BLaER1 treated with 17β-estradiol and CSF1 and Interleukin-3, amounts not matched to agents 10 nM and 100 nM (cell line): ENCODE data around the gene GOPC.

Experiments used
- H3K27ac ChIP-seq, 11 experiments: shearing (Covaris generic); formaldehyde crosslinking; 2 replicates each; pipeline ENCODE4 v1.8.1; 2022
- H3K27me3 ChIP-seq, 11 experiments: shearing (Covaris generic); formaldehyde crosslinking; 2 replicates each; pipeline ENCODE4 v1.8.1; 2022
- H3K36me3 ChIP-seq, 11 experiments: shearing (Covaris generic); formaldehyde crosslinking; 2 replicates each; pipeline ENCODE4 v1.8.1; 2022
- H3K4me1 ChIP-seq, 10 experiments: shearing (Covaris generic); formaldehyde crosslinking; 2 replicates each; pipeline ENCODE4 v1.8.1; 2022
- H3K4me2 ChIP-seq, 11 experiments: shearing (Covaris generic); formaldehyde crosslinking; 2 replicates each; pipeline ENCODE4 v1.8.1; 2022
- H3K4me3 ChIP-seq, 10 experiments: shearing (Covaris generic); formaldehyde crosslinking; 2 replicates each; pipeline ENCODE4 v1.8.1; 2022
- H3K9ac ChIP-seq, 11 experiments: shearing (Covaris generic); formaldehyde crosslinking; 2 replicates each; pipeline ENCODE4 v1.8.1; 2022
- H3K9me3 ChIP-seq, 11 experiments: shearing (Covaris generic); formaldehyde crosslinking; replicated peaks in 1 of 11; 2 replicates each; pipeline ENCODE4 v1.8.1; 2022
- H4K20me1 ChIP-seq, 11 experiments: shearing (Covaris generic); formaldehyde crosslinking; 2 replicates each; pipeline ENCODE4 v1.8.1; 2022
- Cebpa-rat ChIP-seq, 11 experiments: shearing (Covaris generic); IDR thresholded peaks; 2 replicates each; pipeline ENCODE4 v1.8.1; 2022

The GOPC gene

DNA sequence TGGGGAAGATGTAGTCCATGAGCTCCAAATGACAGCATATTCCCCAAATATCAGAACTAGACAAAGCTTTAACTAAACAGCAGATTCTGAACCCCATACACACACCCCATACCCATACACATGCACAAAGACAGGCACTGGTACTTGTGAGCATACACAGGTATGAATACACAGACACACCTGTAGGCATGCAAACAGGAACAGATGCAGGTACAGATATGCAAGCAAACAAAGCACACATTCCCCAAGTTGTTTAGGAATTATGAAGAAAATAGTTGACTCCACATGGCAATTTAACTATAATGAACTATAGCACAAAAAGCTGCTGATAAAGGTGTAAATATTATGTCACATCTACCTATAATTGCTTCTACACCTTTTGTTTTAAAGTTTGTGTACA, 16.7 kb downstream of the GOPC start:
- Histone ChIP-seq H3K36me3 (peaks cover 62 to 90% (median 78%) of the 10 kb centered on the region in 11 experiments), H3K27ac (no peak overlapping the region), H3K4me1 (peaks cover 0 to 4% (median 0%) of the 10 kb centered on the region in 10 experiments; a peak in 1 of 20 replicates), H3K27me3 (no peaks in the 10 kb centered on the region), H3K4me3 (no peak overlapping the region), H3K9ac (no peak overlapping the region), H4K20me1 (peaks cover 5 to 53% (median 22%) of the 10 kb centered on the region in 11 experiments; a peak in 17 of 22 replicates), H3K9me3 (peaks cover 0 to 54% (median 41%) of the 10 kb centered on the region in 11 experiments; a peak in 19 of 22 replicates), H3K4me2 (no peak overlapping the region)
- no peak for TF ChIP-seq Cebpa-rat (IDR thresholded peaks at IDR 0.05)

DNA sequence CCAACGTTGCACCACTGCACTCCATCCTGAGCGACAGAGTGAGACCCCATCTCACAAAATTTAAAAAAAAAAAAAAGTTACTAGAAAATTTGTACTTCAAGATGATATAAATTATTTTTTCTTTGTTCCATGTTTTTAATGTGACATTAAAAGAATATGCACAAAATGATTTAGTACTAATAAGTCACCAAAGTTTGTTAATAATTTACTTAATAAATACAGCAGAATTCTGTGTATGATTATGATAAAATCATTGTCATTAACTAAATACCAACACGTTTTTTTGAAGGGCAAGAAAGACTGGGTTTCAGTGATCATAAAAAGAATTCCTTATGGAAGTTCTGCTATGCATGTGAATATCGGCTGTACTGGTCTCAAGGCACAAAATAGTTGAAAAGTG, 28.1 kb downstream of the GOPC start:
- peaks cover 76 to 100% (median 91%) of the 10 kb centered on the region in 11 experiments for H3K36me3 ChIP-seq
- H3K4me3 ChIP-seq = no peak overlapping the region
- no peak overlapping the region for H3K9ac ChIP-seq
- H3K4me2 ChIP-seq = no peak overlapping the region
- H3K27me3 ChIP-seq = no peaks in the 10 kb centered on the region
- peaks cover 0 to 18% (median 0%) of the 10 kb centered on the region in 11 experiments; a peak in 7 of 22 replicates for H4K20me1 ChIP-seq
- no peak overlapping the region for H3K27ac ChIP-seq
- TF ChIP-seq Cebpa-rat (IDR thresholded peaks at IDR 0.05) = no peak
- H3K9me3 ChIP-seq = no peaks in the 10 kb centered on the region
- H3K4me1 ChIP-seq = no peaks in the 10 kb centered on the region

- TF ChIP-seq Cebpa-rat (IDR thresholded peaks at IDR 0.05) = no peak
- Histone ChIP-seq H3K4me1 (no peaks in the 10 kb centered on the region), H3K9me3 (no peaks in the 10 kb centered on the region), H3K36me3 (peaks cover 79 to 100% (median 92%) of the 10 kb centered on the region in 11 experiments), H3K27ac (no peak overlapping the region), H3K27me3 (no peaks in the 10 kb centered on the region), H3K9ac (no peak overlapping the region), H3K4me3 (no peak overlapping the region), H3K4me2 (no peak overlapping the region), H4K20me1 (peaks cover 0 to 9% (median 0%) of the 10 kb centered on the region in 11 experiments; a peak in 2 of 22 replicates)
Measured at GRCh38 chr6:117573006-117573680, 29.2 kb downstream of the GOPC start.

GRCh38 chr6:117568831-117569410, 33.4 kb downstream of the GOPC start:
- TF ChIP-seq Cebpa-rat (IDR thresholded peaks at IDR 0.05) = no peak
- H3K9ac ChIP-seq = no peak overlapping the region
- H3K4me3 ChIP-seq = no peak overlapping the region
- peaks cover 83 to 100% (median 96%) of the 10 kb centered on the region in 11 experiments for H3K36me3 ChIP-seq
- no peaks in the 10 kb centered on the region for H3K27me3 ChIP-seq
- H4K20me1 ChIP-seq = peaks cover 0 to 6% (median 0%) of the 10 kb centered on the region in 11 experiments; a peak in 2 of 22 replicates
- H3K27ac ChIP-seq = no peak overlapping the region
- H3K9me3 ChIP-seq = no peaks in the 10 kb centered on the region
- no peak overlapping the region for H3K4me2 ChIP-seq
- H3K4me1 ChIP-seq = no peaks in the 10 kb centered on the region

- Histone ChIP-seq H3K4me1 (no peaks in the 10 kb centered on the region), H3K36me3 (peaks cover 84 to 100% (median 96%) of the 10 kb centered on the region in 11 experiments), H3K9me3 (no peaks in the 10 kb centered on the region), H3K9ac (no peak overlapping the region), H3K4me3 (no peak overlapping the region), H3K4me2 (no peak overlapping the region), H4K20me1 (peaks cover 0 to 6% (median 0%) of the 10 kb centered on the region in 11 experiments; a peak in 2 of 22 replicates), H3K27me3 (no peaks in the 10 kb centered on the region), H3K27ac (no peak overlapping the region)
- TF ChIP-seq Cebpa-rat (IDR thresholded peaks at IDR 0.05) = no peak
Measured at GRCh38 chr6:117568247-117568646, 34.1 kb downstream of the GOPC start.

GRCh38 chr6:117564681-117565080, 37.6 kb downstream of the GOPC start:
- no peak for TF ChIP-seq Cebpa-rat (IDR thresholded peaks at IDR 0.05)
- H3K36me3 ChIP-seq = peaks cover 72 to 95% (median 88%) of the 10 kb centered on the region in 11 experiments
- no peak overlapping the region for H3K4me3 ChIP-seq
- H4K20me1 ChIP-seq = 0 out of 22 replicates have a peak, but pooled peaks cover 0 to 3% (median 0%) of the 10 kb centered on the region in 11 experiments
- no peaks in the 10 kb centered on the region for H3K4me1 ChIP-seq
- no peak overlapping the region for H3K27ac ChIP-seq
- no peaks in the 10 kb centered on the region for H3K27me3 ChIP-seq
- no peak overlapping the region for H3K9ac ChIP-seq
- H3K9me3 ChIP-seq = no peaks in the 10 kb centered on the region
- H3K4me2 ChIP-seq = no peak overlapping the region

DNA sequence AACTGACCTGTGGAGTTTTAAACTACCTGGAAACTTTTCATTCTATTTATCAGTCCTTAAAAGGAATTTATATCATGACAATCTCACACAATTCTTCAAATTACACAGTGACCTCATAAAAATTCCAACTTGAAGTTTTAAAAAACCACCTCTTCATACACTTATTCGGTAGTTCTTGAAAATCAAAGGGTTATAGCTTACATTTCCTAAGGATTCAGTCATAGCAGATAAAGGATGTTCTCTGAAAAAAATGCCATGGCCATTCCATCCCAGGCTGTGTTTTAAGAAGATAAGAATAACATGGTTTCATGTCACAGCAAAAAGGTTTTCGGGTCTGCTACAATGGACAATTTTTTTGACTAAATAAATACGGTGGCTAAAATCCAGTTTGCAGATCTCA, 41.2 kb downstream of the GOPC start:
- Histone ChIP-seq H3K27ac (no peak overlapping the region), H3K4me2 (no peak overlapping the region), H3K4me3 (no peak overlapping the region)

GRCh38 chr6:117559299-117559698, 43.0 kb downstream of the GOPC start:
- Histone ChIP-seq H3K4me2 (no peak overlapping the region), H3K9ac (no peak overlapping the region), H3K4me1 (peaks cover 0 to 7% (median 0%) of the 10 kb centered on the region in 10 experiments; a peak in 3 of 20 replicates), H3K27me3 (no peaks in the 10 kb centered on the region), H3K9me3 (no peaks in the 10 kb centered on the region), H4K20me1 (0 out of 22 replicates have a peak, but pooled peaks cover 0 to 3% (median 0%) of the 10 kb centered on the region in 11 experiments), H3K4me3 (no peak overlapping the region), H3K36me3 (peaks cover 29 to 50% (median 44%) of the 10 kb centered on the region in 11 experiments), H3K27ac (no peak overlapping the region)
- TF ChIP-seq Cebpa-rat (IDR thresholded peaks at IDR 0.05) = no peak

More for the DNA sequence above, 41.2 kb downstream of the GOPC start:
- Histone ChIP-seq H3K4me1 (peaks cover 0 to 5% (median 0%) of the 10 kb centered on the region in 10 experiments; a peak in 2 of 20 replicates), H3K9ac (no peak overlapping the region), H3K9me3 (no peaks in the 10 kb centered on the region), H3K36me3 (peaks cover 45 to 68% (median 61%) of the 10 kb centered on the region in 11 experiments), H4K20me1 (0 out of 22 replicates have a peak, but pooled peaks cover 0 to 3% (median 0%) of the 10 kb centered on the region in 11 experiments), H3K27me3 (no peaks in the 10 kb centered on the region)
- no peak for TF ChIP-seq Cebpa-rat (IDR thresholded peaks at IDR 0.05)

GRCh38 chr6:117558818-117559217, 43.5 kb downstream of the GOPC start:
- Histone ChIP-seq H4K20me1 (no peaks in the 10 kb centered on the region), H3K27me3 (no peaks in the 10 kb centered on the region), H3K27ac (no peak overlapping the region), H3K4me2 (no peak overlapping the region), H3K4me1 (peaks cover 0 to 7% (median 0%) of the 10 kb centered on the region in 10 experiments; a peak in 3 of 20 replicates), H3K9ac (no peak overlapping the region), H3K4me3 (no peak overlapping the region), H3K9me3 (no peaks in the 10 kb centered on the region), H3K36me3 (peaks cover 24 to 46% (median 41%) of the 10 kb centered on the region in 11 experiments)
- TF ChIP-seq Cebpa-rat (IDR thresholded peaks at IDR 0.05) = no peak
